HG03108 (cell line): ENCODE data around the gene ATAD3C.
"Not testable (repeated sequence)": the region's sequence is repeated elsewhere in the genome, so short reads cannot be mapped to it uniquely, and the experiment has no call there.

Experiments used
- ATAC-seq: cut with Tn5 transposase; IDR thresholded peaks from one replicate; pipeline ENCODE4 v1.9.1; 2021; ENCODE audit warnings: moderate library complexity; ENCODE audit not compliant: unreplicated experiment

Gene ATAD3C, protein sequence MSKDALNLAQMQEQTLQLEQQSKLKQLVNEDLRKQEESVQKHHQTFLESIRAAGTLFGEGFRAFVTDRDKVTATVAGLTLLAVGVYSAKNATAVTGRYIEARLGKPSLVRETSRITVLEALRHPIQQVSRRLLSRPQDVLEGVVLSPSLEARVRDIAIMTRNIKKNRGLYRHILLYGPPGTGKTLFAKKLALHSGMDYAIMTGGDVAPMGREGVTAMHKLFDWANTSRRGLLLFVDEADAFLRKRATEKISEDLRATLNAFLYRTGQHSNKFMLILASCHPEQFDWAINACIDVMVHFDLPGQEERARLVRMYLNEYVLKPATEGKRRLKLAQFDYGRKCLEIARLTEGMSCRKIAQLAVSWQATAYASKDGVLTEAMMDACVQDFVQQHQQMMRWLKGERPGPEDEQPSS

DNA sequence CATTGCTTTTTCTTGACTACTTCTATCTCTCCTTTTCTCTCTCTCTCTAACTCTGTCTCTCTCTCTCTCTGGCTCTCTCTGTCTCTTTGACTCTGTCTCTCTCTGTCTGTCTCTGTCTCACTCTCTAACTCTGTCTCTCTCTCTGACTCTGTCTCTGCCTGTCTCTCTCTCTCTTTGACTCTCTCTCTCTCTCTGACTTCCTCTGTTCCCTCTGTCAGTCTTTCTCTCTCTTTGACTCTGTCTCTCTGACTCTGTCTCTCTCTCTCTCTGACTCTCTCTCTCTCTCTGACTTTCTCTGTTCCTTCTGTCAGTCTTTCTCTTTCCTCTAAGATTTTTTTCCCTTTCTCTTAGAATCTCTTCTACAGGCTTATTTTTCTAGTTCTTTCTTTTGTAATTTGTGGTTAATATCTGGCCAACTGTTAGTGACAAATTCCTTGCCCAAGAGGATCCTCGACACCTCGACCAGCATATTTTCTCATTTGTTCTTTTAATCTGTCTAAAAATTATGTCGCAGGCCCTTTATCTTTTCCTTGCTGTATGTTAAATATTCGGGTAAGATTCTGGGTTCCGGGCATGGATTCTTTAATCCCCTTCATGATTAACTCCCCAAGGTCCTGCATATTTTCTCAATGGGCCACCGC lies at the start of gene ATAD3C:
ATAD3C (plus strand) TSS at position 591 of the 641 bp plus-strand sequence. CDS start 995 bp downstream, outside the sequence.
- no peak for ATAC-seq

DNA sequence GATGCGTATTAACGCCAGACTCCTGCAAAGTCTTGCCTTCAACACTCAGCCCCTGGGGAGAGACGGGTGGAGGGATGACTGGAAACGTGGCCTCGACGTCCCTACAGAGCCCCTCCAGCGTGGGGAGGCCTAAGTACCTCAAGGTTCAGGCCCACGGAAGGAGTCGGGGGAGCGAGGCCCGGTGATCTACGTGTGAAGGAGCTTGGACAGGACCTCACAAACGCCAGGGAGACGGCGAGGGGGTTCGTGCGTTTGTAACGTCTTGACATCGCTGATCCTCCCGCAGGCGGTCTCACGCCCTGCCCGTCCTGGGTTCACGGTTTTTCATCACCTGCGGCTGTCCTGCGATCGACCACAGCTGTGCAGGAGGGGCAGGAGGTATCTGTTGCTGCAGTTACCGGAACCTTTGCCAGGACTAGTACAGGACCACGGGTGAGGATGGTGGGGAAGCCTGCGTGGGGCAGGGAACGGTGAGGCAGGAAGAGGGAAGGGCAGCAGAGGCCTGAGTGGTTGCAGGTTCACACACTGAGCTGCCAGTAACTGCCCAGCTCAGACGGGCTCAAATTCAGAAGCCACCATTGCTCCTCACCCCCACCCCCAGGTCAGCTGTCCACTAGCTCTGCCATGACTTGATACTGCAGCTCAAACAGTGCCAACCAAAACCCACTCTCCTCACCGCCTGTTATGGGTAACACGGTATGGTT lies 49.5 kb upstream of the ATAD3C start:
- ATAC-seq = no peak

DNA sequence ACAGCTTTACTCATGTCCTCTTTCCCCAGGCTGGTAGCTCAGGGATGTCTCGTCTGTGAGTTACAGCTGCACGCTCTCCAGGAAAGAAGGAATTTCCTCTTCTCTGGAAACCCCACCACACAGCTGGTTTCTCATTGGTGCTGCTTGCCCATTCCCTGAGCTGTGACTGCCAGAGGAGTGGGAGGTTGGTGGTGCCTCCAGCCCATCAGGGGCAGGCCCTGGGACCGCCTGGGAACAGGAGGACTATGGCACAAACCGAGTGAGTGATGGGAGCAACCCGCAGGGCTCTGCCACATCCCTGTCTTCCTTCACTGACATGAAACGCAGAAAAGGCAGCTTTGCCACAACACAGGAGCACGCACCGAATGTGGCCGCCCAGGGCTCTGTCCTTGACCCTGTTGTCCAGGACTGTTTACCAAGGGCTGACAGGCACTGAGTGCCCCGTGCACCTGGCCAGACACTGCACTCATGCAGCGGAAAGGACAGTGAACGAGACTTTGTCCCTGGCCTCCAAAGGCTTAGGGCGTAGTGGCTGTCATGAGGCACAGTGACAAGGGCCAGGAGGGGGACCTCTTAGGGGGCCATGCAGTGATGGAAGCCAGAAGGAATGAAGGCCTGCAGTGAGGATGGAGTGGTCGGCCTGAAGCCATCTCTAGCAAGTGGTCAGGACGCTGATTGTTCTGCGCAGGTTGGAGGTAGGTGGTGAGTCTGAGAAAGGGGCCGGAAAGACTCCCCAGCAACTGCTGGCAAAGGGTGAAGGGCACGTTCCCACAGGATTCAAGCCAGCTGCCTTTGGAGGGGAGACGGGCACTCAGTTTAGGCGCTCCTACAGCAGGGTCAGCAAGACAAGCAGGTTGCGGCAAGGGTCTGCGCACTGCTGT lies 48.7 kb upstream of the ATAD3C start:
- no peak for ATAC-seq

DNA sequence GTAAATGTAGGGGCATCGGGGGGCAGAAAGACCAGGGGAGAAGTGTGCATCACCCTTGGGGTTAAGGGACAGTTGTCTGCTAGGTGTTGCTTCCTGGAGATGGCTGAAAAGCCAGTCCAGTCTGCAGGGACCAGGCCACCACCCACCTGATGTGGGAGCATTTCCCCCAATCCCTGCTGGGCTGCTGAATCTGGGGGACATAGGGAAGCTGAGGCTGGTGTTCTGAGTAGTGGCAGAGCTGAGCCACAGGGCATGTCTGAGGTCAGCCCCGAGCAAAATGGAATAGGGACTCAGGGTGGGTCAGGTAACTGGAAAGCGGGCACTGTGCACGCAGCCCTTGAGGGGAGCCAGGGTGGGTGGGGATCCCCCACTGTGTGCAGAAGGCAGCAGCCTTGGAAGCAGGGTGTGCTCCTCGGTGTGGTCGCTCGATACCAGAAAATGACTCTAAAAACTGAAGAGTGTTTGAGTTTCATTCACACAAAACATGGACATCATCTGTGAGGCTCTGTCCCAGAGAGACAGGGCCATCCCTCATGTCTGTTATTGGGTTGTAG lies 48.0 kb upstream of the ATAD3C start:
- no peak for ATAC-seq

DNA sequence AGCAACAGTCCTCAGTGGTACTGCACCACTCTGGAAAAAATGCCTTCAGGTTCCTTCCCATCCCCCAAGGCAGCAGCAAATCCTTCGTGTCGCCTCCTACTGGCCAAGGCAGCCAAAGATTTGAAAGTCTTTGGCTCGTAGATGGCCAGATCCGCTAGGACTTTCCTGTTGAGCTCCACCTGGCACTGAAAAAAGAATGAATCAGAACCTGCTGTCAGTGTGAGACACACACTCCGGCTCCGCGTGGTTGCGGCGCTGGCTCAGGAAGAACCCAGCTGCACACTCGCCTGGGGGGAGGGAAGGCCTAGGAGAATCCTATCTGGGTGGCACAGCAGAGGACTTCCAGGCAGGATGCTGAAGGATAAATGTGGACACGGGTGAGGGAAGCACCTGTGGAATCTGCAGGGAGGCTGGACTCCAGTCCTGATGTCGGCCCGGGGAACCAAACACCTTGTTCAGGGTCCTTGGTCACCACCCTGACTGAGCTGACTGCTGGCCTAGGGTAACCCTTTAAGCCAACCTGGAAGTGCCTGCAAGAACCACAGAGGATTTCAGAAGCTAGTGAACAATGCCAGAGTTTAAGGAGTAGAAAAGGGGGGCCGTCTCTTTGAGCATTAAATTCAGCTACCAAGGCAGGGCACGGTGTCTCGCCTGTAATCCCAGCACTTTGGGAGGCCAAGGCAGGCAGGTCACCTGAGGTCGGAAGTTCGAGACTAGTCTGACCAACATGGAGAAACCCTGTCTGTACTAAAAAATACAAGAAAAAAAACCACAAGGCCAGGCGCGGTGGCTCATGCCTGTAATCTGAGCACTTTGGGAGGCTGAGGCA lies 47.2 kb upstream of the ATAD3C start:
- no peak for ATAC-seq

DNA sequence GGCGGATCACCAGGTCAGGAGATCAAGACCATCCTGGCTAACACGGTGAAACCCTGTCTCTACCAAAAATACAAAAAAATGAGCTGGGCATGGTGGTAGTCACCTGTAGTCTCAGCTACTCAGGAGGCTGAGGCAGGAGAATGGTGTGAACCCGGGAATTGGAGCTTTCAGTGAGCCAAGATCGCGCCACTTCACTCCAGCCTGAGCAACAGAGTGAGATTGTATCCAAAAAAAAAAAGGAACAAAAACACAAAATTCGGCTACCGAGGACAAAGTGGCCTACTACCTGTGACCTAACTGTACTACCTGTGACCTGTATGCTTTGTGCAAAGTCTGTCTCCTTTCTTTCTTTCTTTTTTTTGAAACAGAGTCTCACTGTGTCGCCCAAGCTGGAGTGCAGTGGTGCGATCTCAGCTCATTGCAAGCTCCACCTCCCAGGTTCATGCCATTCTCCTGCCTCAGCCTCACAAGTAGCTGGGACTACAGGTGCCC lies 46.5 kb upstream of the ATAD3C start:
- ATAC-seq = not testable (repeated sequence)

DNA sequence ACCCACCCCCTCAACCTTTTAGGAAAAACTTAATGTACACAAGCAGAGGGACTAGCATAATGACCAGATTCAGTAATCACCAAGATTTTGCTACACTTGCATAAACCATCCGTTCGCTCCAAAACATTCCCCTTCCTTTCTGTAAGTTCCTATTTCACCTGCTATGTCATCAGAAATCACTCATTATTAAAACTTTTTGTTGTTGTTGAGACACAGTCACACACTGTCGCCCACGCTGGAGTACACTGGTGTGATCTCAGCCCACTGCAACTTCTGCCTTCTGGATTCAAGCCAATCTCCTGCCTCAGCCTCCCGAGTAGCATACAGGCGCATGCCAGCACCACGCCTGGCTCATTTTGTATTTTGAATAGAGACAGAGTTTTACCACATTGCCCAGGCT lies 45.8 kb upstream of the ATAD3C start:
- ATAC-seq = no peak

DNA sequence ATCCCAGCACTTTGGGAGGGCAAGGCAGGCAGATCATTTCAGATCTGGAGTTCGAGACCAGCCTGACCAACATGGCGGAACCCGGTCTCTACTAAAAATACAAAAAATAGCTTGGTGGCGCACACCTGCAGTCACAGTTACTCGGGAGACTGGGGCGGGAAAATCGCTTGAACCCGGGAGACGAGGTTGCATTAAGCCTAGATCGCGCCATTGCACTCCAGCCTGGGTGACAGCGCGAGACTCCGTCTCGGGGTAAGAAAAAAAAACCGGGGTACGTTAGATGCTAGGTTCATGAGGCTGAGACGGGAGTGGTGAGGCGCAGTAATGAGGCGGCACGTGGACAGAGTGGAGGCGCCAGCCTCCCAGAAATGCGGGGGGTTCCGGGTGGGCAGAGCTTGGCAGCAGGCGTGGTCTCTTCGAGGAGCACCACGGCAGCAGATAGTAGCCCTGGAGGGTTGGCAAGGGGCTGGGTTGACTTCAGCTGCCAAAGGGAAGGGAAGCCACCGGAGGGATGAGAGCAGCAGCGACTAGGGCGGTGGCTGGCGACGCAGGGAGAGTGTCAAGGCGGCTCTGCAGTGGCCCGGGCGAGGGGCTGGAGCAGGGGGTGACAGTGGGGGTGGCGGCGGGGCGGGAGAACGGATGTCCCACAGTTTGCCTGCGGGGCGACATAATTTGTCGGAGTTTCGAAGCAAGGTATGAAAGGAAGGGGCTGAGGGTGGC lies 43.2 kb upstream of the ATAD3C start:
- ATAC-seq = no peak

DNA sequence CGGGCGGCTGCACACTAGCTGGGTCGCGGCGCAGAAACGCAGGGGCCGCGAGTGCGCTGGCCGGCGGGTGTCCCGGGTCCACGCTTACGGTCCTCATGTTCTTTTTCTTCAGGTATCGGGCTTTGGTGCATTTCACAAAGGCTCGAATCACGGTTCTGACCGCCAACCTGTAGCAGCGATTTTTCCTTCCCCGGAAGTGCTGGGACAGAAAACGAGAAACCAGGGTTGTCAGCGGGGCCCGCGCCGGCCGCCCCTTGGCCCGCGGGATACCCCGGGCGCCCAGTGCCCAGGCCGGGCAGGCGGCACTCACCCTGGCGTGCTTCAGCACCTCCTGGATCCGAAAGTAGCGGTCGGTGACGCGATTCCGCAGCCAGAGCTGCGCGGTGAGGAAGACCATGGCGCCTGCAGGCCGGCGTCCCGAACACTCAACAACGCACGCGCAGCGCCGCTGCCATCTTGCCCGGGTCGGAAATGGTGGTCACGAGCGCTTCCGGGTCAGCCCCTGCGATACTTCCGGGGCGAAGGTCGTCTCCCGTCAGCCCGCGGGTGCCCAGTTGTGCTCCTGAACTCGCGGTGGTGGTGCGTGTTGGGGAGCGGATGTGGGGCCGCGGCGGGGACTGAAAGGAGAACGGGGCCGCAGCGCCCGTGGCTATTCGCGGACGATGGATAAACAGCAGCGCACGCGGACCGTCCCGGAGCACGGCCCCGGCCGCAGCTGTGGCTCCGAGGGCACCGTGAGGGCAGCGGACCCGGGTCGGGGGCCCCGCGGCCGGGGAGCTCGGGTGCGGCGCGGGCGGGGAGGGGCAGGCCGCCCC lies 42.5 kb upstream of the ATAD3C start, which contains the start of gene MRPL20:
MRPL20 (minus strand) TSS at position 473 of the 815 bp plus-strand sequence; CDS start at position 397, 76 bp downstream.
- peak; percentile 93 for ATAC-seq

DNA sequence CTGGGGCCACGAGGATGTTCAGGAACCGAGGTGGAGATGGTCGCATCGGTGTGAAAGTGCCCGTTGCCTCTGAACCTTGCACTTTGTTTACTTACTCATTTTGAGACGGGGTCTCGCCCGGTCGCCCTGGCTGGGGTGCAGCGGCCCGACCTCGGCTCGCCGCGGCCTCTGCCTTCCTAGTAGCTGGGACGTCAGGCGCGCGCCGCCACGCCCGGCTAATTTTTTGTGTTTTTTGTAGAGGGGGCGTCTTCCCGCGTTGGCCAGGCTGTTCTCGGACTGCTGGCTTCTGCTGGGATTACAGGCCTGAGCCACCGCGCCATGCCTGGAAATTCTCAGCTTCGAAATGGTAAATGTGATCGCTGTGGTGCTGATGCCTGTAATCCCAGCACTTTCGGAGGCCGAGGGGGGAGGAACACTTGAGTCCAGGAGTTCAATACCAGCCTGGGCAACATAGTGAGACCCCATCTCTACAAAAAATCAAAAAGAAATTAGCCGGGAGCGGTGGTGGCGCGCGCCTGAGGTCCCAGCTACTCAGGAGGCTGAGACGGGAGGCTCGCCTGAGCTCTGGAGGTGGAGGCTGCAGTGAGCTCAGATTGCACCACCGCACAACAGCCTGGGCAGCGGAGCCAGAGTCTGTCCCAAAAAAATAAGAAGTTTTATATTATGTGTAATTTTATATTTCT lies 41.7 kb upstream of the ATAD3C start:
- ATAC-seq = peak; percentile 6

DNA sequence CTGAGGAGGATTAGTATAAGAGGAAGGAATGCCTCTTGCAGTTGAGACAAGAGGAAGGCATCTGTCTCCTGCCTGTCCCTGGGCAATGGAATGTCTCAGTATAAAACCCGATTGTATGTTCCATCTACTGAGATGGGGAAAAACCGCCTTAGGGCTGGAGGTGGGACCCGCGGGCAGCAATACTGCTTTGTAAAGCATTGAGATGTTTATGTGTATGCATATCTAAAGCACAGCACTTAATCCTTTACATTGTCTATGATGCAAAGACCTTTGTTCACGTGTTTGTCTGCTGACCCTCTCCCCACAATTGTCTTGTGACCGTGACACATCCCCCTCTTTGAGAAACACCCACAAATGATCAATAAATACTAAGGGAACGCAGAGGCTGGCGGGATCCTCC lies 39.3 kb upstream of the ATAD3C start:
- not testable (repeated sequence) for ATAC-seq

DNA sequence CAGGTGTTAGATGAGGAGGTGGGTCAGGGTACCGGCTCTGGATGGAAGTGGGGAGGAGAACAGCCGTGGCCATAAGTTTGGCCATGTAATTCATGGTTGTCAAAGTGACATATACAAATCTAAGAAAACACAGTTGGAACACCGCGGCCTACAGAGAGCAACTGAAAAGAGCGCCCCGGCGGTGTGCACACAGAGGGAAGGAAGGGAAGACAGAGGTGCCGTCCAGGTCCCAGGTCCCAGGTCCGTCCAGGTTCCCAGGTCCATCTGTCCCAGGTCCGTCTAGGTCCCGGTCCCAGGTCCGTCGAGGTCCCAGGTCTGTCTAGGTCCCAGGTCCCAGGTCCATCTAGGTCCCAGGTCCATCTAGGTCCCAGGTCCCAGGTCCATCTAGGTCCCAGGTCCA lies 37.9 kb upstream of the ATAD3C start:
- no peak for ATAC-seq

DNA sequence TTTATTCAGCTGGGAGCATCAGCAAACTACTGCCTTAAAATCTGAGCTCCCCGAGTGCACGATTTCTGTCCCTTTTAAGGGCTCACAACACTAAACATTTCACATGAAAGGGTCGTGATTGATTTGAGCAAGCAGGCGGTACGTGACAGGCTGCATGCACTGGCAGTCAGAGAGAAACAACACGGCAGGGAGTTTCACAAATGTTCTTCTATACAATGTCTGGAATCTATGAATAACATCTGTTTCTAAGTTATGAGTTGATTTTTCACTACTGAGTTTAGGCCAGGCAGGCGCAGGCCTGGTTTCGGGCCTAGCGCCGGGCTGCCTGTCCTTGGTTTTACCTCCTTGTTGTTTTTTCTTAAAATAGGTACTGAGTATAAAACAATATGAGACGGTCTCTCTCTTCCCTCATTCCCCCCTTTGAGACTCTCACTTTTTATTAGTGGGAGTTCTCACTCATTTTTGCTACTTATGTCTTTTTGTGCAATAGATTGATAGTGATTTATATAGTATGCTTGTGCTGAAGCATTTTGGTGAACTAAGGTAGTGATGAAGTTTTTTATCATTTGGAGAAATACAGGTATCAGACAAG lies 37.1 kb upstream of the ATAD3C start:
- ATAC-seq = not testable (repeated sequence)

DNA sequence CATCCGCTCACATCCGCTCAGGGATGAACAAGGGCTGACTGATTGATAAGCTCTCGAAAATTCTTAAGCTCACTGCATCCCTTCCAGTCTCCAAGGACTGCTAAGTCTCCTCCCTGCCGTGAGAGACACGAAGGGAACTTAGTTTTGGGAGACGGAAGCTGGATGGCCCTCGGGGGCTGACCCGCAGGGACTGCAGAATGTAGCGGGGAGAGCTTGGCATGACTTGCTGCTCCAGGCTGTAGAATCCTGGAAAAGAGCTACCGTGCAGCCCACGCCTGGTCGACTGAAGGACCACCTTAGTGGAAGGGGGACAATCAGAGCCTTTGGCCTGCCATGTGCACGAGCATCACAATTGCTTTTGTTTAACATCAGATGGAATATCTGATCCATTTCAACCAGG lies 33.7 kb upstream of the ATAD3C start:
- no peak for ATAC-seq

DNA sequence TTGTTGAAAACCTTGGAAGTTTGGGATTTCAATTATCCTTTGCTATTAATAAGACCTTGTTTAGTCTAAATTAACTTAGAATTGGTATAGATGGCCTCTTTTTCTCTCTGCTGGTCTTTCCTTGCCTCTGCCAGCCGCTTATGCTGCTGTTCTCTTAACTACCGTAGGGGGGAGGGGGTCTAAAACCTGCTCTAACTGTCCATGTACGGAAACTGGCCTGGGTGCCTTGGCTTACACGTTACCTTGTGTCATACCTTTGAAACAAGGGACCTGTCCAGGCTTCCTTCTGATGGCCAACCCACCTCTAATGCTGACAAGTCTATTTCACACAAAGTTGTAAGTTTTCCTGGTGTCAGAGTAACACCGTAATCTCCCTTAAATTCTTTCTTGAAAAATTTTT lies 32.1 kb upstream of the ATAD3C start:
- ATAC-seq = not testable (repeated sequence)

DNA sequence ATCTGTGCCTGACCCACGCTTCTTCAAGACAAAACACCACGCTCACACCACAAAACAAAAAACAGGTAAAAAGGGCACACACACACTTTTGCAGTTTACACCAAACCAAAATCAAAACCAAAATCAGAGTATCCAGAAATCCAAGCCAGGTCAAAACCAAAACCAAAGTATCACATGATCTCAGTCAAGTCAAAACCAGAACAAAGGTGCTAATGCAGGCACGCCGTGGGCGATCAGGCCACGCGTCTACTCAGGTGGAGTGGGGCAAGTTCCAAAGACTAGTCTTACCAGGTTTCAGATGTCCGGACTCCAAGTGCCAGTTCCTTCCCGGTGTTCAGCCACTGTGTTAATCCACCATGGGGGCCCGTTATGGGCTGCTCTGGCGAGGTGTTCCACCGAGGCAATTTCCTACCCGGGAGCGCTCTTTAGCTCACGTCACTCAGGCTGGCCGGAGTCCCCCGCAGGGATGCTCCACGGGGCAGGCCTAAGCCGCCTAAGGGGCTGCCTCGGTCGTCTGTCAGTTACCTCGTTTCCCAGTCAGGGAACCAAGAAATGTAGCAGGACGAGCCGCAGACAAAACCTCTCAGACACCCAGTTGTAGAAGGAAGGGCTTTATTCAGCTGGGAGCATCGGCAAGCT lies 31.5 kb upstream of the ATAD3C start:
- ATAC-seq = not testable (repeated sequence)
